HCT116 (cell line): ENCODE results near the gene DKK3. TPM values are rescaled to one million over a fixed set of nuclear protein-coding genes. Genes with fewer than 3 reads are reported as not detected.
A peak's percentile ranks its signal among the peaks of the same experiment; 100 is the strongest.

ENCODE experiments used
- ATAC-seq: fragments of 200-7000 bp; cut with Tn5 transposase; 2 replicates; pipeline ENCODE4 v1.9.1; 2020; ENCODE audit warnings: mild to moderate bottlenecking, moderate library complexity
- BruUV-seq: library from RNA; stranded (reverse); fragments of 400-500 nt; replicated peaks from 2 replicates; lab custom pipeline; 2021; lab: Mats Ljungman, UMichigan
- CTCF ChIA-PET: fragments of 300-600 bp; sonication (Branson Sonifier 250); formaldehyde crosslinking; loops from one replicate; lab custom pipeline; 2021; ENCODE audit warnings: antibody characterized with exemption; lab: Charles Lee
- POLR2A ChIA-PET: fragments of 300-600, 350-600 bp; sonication (Branson Sonifier 250); formaldehyde crosslinking; loops from one replicate; lab custom pipeline; 2021; ENCODE audit warnings: antibody characterized with exemption; lab: Charles Lee
- RAD21 ChIA-PET, 2 experiments: fragments of 300-600 bp; sonication (Branson Sonifier 250); formaldehyde crosslinking; loops; one replicate each; lab custom pipeline; 2023; ENCODE audit warnings: low total read pairs in 2 of 2; ENCODE audit not compliant: uncharacterized antibody in 2 of 2, unreplicated experiment in 2 of 2, low non-redundant PET in 1 of 2; lab: Charles Lee
- DNase-seq: peaks from one replicate; pipeline ENCODE4 v3.0.0-alpha.2; 2010; ENCODE audit warnings: low read depth, low spot score
- H2AFZ ChIP-seq: fragments of 200-600 bp; shearing (Covaris generic), sonication (generic); 2 replicates; pipeline ENCODE4 v1.6.1; 2017; ENCODE audit warnings: low read depth, mixed run types, mixed read lengths, antibody characterized with exemption, low read length; ENCODE audit not compliant: poor library complexity, severe bottlenecking
- H3K27ac ChIP-seq: 2 replicates; pipeline ENCODE4 v1.5.1; 2012; ENCODE audit warnings: low read depth, low read length
- H3K27me3 ChIP-seq: fragments of 200-600 bp; sonication (generic); 2 replicates; pipeline ENCODE4 v1.6.1; 2016; ENCODE audit warnings: mixed run types, low read length, mixed read lengths; ENCODE audit not compliant: insufficient read depth
- H3K36me3 ChIP-seq, 2 experiments: fragments of 200-500 bp in 1 of 2; fragments of 200-600 bp in 1 of 2; sonication (Bioruptor generic) in 1 of 2; sonication (generic) in 1 of 2; 2 replicates each; pipeline versions ENCODE4 v1.5.1 to v1.6.1; 2014 to 2016; ENCODE audit warnings: low read length in 2 of 2, inconsistent platforms in 1 of 2, mixed read lengths in 1 of 2, mixed run types in 1 of 2; ENCODE audit not compliant: insufficient read depth in 2 of 2, control insufficient read depth in 1 of 2
- H3K4me1 ChIP-seq, 2 experiments: fragments of 200-600 bp in 1 of 2; sonication (generic) in 1 of 2; 2 replicates each; pipeline versions ENCODE4 v1.5.1 to v1.6.1; 2012 to 2017; ENCODE audit warnings: low read length in 2 of 2, inconsistent platforms in 1 of 2, mild to moderate bottlenecking in 1 of 2, mixed read lengths in 1 of 2, mixed run types in 1 of 2, moderate library complexity in 1 of 2; ENCODE audit not compliant: insufficient read depth in 2 of 2, control insufficient read depth in 1 of 2
- H3K4me2 ChIP-seq: fragments of 200-600 bp; sonication (generic); 2 replicates; pipeline ENCODE4 v1.6.1; 2017; ENCODE audit warnings: mixed run types, low read length, mixed read lengths
- H3K4me3 ChIP-seq, 2 experiments: fragments of 200-600 bp in 1 of 2; sonication (generic) in 1 of 2; replicated peaks in 1 of 2; 2 replicates each; pipeline ENCODE4 v1.5.1; 2011 to 2016; ENCODE audit warnings: low read length in 2 of 2, control low read depth in 1 of 2, low read depth in 1 of 2, mild to moderate bottlenecking in 1 of 2, mixed read lengths in 1 of 2, mixed run types in 1 of 2
- H3K79me2 ChIP-seq: fragments of 200-600 bp; sonication (generic); 2 replicates; pipeline ENCODE4 v1.6.1; 2017; ENCODE audit warnings: mild to moderate bottlenecking, mixed run types, low read length, moderate library complexity, mixed read lengths; ENCODE audit not compliant: insufficient read depth
- H3K9ac ChIP-seq: fragments of 200-600 bp; sonication (generic); 2 replicates; pipeline ENCODE4 v1.6.1; 2016; ENCODE audit warnings: low read length, mixed read lengths
- H3K9me2 ChIP-seq: fragments of 200-600 bp; sonication (generic), shearing (Covaris generic); 2 replicates; pipeline ENCODE4 v1.6.1; 2017; ENCODE audit warnings: mixed run types, mild to moderate bottlenecking, moderate library complexity; ENCODE audit not compliant: insufficient read depth
- H3K9me3 ChIP-seq, 2 experiments: fragments of 200-500 bp in 1 of 2; fragments of 200-600 bp in 1 of 2; sonication (Bioruptor generic) in 1 of 2; sonication (generic) in 1 of 2; 2 replicates each; pipeline ENCODE4 v1.6.1; 2014 to 2017; ENCODE audit warnings: low read length in 2 of 2, mixed read lengths in 2 of 2, inconsistent platforms in 1 of 2, low read depth in 1 of 2, mild to moderate bottlenecking in 1 of 2, mixed run types in 1 of 2, moderate library complexity in 1 of 2; ENCODE audit not compliant: control insufficient read depth in 1 of 2, insufficient read depth in 1 of 2
- H4K20me1 ChIP-seq: fragments of 200-600 bp; sonication (generic), shearing (Covaris generic); 2 replicates; pipeline ENCODE4 v1.6.1; 2017; ENCODE audit warnings: mixed run types, mild to moderate bottlenecking, moderate library complexity; ENCODE audit not compliant: insufficient read depth
- POLR2AphosphoS5 ChIP-seq: IDR thresholded peaks from 2 replicates; pipeline ENCODE4 v1.6.1; 2011; ENCODE audit warnings: mild to moderate bottlenecking, low read depth, low read length, moderate library complexity
- intact Hi-C: fragments of 100-400 bp; cut with micrococcal nuclease; formaldehyde crosslinking; loops from 2 replicates; pipeline ENCODE4 v1.10.0; 2022
- total RNA-seq: library from RNA; stranded (reverse); gene quantifications from one replicate; pipeline ENCODE4 v1.2.1, GENCODE V29; 2021; ENCODE audit not compliant: unreplicated experiment
- TF ChIP-seq, protein P1 (sequence below), 3 experiments: fragments of 200-600 bp in 1 of 3; sonication (generic) in 1 of 3; IDR thresholded peaks in 2 of 3; conservative IDR thresholded peaks in 1 of 3; 2 replicates each; pipeline ENCODE4 v1.5.1; 2012 to 2017; ENCODE audit warnings: low read depth in 2 of 3, low read length in 2 of 3, antibody characterized with exemption in 1 of 3, borderline replicate concordance in 1 of 3, control low read depth in 1 of 3, mild to moderate bottlenecking in 1 of 3, mixed read lengths in 1 of 3, mixed run types in 1 of 3, moderate library complexity in 1 of 3; ENCODE audit not compliant: insufficient read depth in 1 of 3
- TF ChIP-seq, protein P2 (sequence below): IDR thresholded peaks from 2 replicates; pipeline ENCODE4 v1.6.1; 2012

The DKK3 gene
- total RNA-seq, 1 experiment from 2014 or later, result 0.49 TPM

GRCh38 chr11:11989774-11990744 is 18.4 kb downstream of the DKK3 start:
- intact Hi-C loops, result loop anchor here (5.0 kb wide), 1 partner anchor 52 kb away; no protein-coding TSS in a partner anchor
- H3K27me3 ChIP-seq, result no peaks in the 10 kb centered on the region
- no peak overlapping the region for H3K27ac ChIP-seq
- H3K9me2 ChIP-seq, result no peaks in the 10 kb centered on the region
- H2AFZ ChIP-seq, result no peak overlapping the region
- H3K9ac ChIP-seq, result no peak overlapping the region
- ATAC-seq (no peak), DNase-seq (no peak)
- no peaks in the 10 kb centered on the region for H3K36me3 ChIP-seq
- CTCF ChIA-PET, result interaction anchor here (1.3 kb wide), 1 partner anchor 12 kb away, joined by 4 read pairs; no protein-coding TSS in a partner anchor
- H3K79me2 ChIP-seq, result no peaks in the 10 kb centered on the region
- TF ChIP-seq, protein P1, sequence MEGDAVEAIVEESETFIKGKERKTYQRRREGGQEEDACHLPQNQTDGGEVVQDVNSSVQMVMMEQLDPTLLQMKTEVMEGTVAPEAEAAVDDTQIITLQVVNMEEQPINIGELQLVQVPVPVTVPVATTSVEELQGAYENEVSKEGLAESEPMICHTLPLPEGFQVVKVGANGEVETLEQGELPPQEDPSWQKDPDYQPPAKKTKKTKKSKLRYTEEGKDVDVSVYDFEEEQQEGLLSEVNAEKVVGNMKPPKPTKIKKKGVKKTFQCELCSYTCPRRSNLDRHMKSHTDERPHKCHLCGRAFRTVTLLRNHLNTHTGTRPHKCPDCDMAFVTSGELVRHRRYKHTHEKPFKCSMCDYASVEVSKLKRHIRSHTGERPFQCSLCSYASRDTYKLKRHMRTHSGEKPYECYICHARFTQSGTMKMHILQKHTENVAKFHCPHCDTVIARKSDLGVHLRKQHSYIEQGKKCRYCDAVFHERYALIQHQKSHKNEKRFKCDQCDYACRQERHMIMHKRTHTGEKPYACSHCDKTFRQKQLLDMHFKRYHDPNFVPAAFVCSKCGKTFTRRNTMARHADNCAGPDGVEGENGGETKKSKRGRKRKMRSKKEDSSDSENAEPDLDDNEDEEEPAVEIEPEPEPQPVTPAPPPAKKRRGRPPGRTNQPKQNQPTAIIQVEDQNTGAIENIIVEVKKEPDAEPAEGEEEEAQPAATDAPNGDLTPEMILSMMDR (IDR thresholded peaks at IDR 0.05 in 2 of 3, conservative IDR thresholded peaks at IDR 0.05 in 1 of 3; ENCODE audit: borderline replicate concordance in 1 of 3, insufficient read depth in 1 of 3, low read depth in 2 of 3, low read length in 2 of 3), result no peak
- TF ChIP-seq POLR2AphosphoS5, result no peak
- RAD21 ChIA-PET, result no interaction called here
- no peak overlapping the region for H3K4me2 ChIP-seq
- no peaks in the 10 kb centered on the region for H4K20me1 ChIP-seq
- H3K4me3 ChIP-seq, result no peak overlapping the region
- no peaks in the 10 kb centered on the region for H3K9me3 ChIP-seq
- no TSS peak for BruUV-seq
- POLR2A ChIA-PET, result no interaction called here
- H3K4me1 ChIP-seq, result peaks cover 15 to 47% of the 10 kb centered on the region in 2 experiments

- peak overlapping the region; percentile 63 for H2AFZ ChIP-seq
- H3K4me1 ChIP-seq, result peaks cover 15 to 37% of the 10 kb centered on the region in 2 experiments
- RAD21 ChIA-PET, result no interaction called here
- CTCF ChIA-PET, result interaction anchor here (0.8 kb wide), 1 partner anchor 60 kb away, joined by 3 read pairs; no protein-coding TSS in a partner anchor
- H3K79me2 ChIP-seq, result no peaks in the 10 kb centered on the region
- intact Hi-C loops, result loop anchor here (5.0 kb wide), 1 partner anchor 54 kb away; no protein-coding TSS in a partner anchor
- BruUV-seq, result no TSS peak
- no peaks in the 10 kb centered on the region for H3K9me3 ChIP-seq
- no peaks in the 10 kb centered on the region for H3K36me3 ChIP-seq
- H3K9me2 ChIP-seq, result no peaks in the 10 kb centered on the region
- no peak overlapping the region for H3K27ac ChIP-seq
- POLR2A ChIA-PET, result no interaction called here
- no peaks in the 10 kb centered on the region for H4K20me1 ChIP-seq
- no peak overlapping the region for H3K9ac ChIP-seq
- H3K27me3 ChIP-seq, result no peaks in the 10 kb centered on the region
- H3K4me3 ChIP-seq, result no peak overlapping the region
- TF ChIP-seq, protein P2, sequence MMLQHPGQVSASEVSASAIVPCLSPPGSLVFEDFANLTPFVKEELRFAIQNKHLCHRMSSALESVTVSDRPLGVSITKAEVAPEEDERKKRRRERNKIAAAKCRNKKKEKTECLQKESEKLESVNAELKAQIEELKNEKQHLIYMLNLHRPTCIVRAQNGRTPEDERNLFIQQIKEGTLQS, result no peak
- TF ChIP-seq, protein P1 (IDR thresholded peaks at IDR 0.05 in 2 of 3, conservative IDR thresholded peaks at IDR 0.05 in 1 of 3; ENCODE audit: borderline replicate concordance in 1 of 3, insufficient read depth in 1 of 3, low read depth in 2 of 3, low read length in 2 of 3), result peak in 2 of 3 experiments; percentile 37 to 54; a peak in 4 of 6 replicates
- DNase-seq (no peak), ATAC-seq (peak; percentile 23)
- no peak overlapping the region for H3K4me2 ChIP-seq
These were observed 19.7 kb downstream of the DKK3 start for GRCh38 chr11:11988681-11989261.
